ENCODE measurements around the gene CTNNA3. TPM values are rescaled to one million over a fixed set of nuclear protein-coding genes. Genes with fewer than 3 reads are reported as not detected.

CTNNA3 gene
- total RNA-seq, 1 donor from 2014 or later: not detected

DNA sequence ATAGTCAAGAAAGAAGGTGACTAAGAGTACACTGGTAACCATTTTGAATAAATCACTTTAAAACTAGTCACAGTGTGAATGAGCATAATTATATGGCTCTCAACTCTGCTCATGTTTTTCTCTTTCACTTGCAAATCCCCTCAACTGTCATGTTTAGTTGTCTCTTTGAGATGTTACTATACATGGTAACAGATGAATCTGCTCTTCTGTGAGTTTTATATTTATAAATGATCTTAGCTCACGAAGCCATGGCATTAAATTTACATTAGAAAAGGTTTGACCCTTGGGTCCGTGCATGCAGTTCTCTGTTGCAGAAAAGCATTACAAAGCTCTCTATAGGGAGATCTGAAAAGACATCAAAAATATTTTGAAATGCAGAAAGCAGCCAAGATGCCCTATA lies 803.1 kb downstream of the CTNNA3 start:
- intact Hi-C loops (cut with micrococcal nuclease): no loop called here

- intact Hi-C loops (cut with micrococcal nuclease): no loop called here
These were observed 807.8 kb downstream of the CTNNA3 start for GRCh38 chr10:66888237-66888636.

- intact Hi-C loops (cut with micrococcal nuclease): no loop called here
These were observed 809.1 kb downstream of the CTNNA3 start for GRCh38 chr10:66886848-66887247.

GRCh38 chr10:66882271-66882670 lies 813.7 kb downstream of the CTNNA3 start:
- intact Hi-C loops (cut with micrococcal nuclease): no loop called here

- intact Hi-C loops (cut with micrococcal nuclease): no loop called here
These were observed 814.2 kb downstream of the CTNNA3 start for GRCh38 chr10:66881814-66882213.

DNA sequence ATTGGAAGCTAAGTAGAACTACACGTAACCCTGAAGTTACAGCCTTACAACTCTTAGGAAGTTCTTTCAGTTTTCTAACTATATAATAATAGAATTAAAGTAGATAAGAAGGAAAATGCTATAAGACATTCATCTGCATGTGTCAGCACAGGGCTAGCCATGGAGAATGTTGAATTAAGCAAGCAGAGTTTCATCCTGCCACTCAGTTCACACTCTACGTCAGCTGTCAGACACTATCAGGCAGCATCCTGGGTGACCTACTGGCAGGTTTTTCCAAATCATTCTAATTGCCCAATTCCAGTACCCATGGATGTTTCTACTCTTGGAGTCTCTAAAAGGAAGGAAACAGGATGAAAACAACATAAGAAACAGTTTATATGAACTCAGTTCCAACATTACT lies 815.2 kb downstream of the CTNNA3 start:
- intact Hi-C loops (cut with micrococcal nuclease): no loop called here

DNA sequence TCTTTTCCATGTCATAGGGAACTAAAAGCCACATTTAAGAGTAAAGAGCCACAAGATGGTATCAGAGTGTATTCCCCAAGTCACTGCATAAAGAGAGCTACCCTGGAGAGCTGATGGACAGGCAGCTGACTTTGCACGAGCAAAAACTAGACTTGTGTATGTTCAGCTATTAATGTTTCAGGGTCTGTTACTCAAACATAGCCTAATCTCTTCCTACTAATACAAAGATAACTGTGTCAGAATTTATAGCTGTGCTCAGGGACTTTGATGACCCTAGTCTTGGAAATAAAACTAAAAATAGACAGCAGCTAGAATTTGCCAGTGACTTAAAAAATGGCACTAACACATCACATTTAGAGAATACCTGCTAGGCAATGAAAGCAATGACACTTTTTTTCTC lies 815.7 kb downstream of the CTNNA3 start:
- intact Hi-C loops (cut with micrococcal nuclease): no loop called here

- intact Hi-C loops (cut with micrococcal nuclease): no loop called here
These were observed 818.6 kb downstream of the CTNNA3 start for GRCh38 chr10:66877361-66877760.

- intact Hi-C loops (cut with micrococcal nuclease): no loop called here
These were observed 826.4 kb downstream of the CTNNA3 start for GRCh38 chr10:66869635-66870034.

DNA sequence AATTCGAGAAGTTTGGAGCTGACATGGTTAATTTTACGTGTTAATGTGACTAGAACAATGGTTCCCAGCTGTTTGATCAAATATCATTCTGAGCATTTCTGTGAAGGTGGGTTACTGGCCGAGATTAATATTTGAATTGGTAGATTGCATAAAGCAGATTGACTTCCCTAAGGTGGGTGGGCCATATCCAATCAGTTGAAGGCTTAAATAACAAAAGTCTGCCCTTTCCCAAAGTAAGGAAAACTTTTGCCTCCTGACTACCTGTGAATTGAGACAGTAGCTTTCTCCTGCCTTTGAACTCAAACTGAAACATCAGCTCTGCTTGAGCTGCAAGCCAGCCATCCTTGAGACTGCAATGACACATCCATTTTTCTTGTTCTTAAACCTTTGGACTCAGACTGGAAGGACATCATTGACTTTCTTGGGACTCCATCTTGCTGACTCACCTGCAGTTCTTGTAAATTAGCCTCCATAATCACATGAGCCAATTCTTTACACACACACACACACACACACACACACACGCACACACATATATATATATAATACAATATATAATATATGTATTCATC lies 833.2 kb downstream of the CTNNA3 start:
- intact Hi-C loops (cut with micrococcal nuclease): no loop called here

DNA sequence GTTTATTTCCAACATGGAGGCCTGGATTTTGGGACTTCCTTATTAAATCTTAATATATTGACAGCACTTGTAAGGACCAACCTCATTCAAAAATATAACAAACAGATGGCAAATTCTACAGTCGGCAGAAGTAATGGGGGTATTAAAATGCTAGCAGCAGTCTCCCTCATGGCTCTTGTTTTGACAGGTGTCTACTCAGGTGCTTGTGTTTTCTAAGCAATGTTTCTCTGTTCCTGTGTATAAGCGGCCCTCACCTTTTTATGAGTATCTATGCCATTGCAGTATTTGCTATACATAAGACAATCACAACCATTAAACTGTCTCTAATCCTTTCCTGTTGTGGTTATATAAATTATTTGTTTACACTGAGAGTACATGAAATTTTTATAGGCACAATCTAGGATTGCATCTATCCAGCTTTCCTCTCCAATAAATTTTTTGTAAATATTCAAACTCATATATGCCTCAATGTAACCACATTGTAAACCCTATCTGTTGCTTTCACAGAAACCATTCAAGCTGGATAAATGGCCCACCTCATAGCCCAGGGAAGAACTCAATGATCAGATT lies 835.5 kb downstream of the CTNNA3 start:
- intact Hi-C loops (cut with micrococcal nuclease): no loop called here

GRCh38 chr10:66852811-66853210 lies 843.2 kb downstream of the CTNNA3 start:
- intact Hi-C loops (cut with micrococcal nuclease): no loop called here

GRCh38 chr10:66848856-66849255 lies 847.1 kb downstream of the CTNNA3 start:
- intact Hi-C loops (cut with micrococcal nuclease): no loop called here

DNA sequence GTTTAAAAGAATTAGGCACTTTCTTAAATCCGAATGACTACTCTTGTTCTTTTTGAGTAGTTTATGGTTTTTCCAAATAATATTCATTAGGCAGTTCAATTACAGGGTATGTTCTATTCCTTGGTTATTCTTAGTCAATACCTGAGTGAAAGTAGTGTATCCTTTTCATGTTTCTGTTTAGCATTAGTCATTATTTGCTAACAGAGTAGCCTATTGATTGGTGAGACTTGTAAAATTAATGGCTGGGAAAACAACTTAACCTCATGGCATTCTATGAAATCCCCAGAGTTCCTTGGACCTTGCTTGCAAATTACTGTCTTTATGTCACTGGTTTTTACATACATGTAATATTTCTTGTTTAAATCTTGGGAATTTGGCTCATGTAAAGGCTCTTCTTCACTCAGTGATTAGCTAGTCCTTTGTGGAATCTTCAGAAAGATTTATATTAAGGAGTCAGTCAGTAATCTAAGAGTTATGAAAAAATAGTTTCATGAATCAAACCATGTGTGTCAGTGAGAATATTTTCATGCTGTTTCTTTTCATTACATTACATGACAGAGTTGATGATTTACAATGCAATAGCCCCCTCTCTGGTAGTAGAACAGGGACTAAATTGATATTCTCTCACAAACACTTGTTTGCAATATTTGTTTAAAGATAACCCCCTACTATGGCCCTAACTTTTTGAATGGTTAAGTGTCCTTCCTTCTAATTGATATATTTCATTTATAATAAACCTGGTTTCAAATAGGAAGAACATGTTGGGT lies 851.6 kb downstream of the CTNNA3 start:
- intact Hi-C loops (cut with micrococcal nuclease): no loop called here

- intact Hi-C loops (cut with micrococcal nuclease): no loop called here
These were observed 852.6 kb downstream of the CTNNA3 start for GRCh38 chr10:66843396-66843795.

DNA sequence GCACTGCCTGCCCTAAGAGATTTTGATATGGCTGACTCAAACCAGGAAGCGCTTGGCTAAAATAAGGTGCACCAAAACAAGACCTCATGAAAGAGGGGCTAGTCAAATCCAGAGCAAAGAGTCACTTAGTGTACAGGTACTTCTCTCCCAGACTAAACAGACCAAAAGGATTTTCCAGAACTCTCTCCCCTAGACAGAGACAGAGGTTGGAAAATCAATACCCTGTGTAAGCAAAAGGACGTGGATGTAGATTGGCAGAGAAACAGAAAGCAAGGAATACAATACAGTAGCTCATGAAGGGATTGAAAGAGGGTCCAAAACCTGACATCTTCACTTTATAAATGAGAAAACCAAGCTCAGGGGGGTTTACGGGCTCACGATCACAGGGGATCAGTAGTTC lies 853.1 kb downstream of the CTNNA3 start:
- intact Hi-C loops (cut with micrococcal nuclease): no loop called here

DNA sequence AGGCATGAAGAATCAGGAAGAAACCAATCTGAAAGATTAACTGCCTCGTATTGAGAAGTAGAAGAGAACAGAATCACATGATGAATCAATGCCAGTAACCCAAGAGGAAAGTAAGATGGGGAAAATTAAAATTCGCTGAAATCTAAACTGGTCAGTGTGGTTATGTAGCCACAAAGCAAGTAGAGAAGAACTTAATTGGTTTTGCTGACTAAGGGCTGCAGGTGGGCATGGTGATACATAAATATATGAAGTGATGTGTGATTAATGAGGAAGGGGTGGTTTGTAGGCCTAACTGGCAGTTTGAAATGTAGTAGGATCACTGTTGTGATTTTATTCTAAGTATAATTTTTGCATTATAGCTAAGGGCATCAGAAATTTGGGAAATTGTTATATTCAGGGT lies 853.6 kb downstream of the CTNNA3 start:
- intact Hi-C loops (cut with micrococcal nuclease): no loop called here

- intact Hi-C loops (cut with micrococcal nuclease): no loop called here
These were observed 857.3 kb downstream of the CTNNA3 start for GRCh38 chr10:66838656-66839055.

DNA sequence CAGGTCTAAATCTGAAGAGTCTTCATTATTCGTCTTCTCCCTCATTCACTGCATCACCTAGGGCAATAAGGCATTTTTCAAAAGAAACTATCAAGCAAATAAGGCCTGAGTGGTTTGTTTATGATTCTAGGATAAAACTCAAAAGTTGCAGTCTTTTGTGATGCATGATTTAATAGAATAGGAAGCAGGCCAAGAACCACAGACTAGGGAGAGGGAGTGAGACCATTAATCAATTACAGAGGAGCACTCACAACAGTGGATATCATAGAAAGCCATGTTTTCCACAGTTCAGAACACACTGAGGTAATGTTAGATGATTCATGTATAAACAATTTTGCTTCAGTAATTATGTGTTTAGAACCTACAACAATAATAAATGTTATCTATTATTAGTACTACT lies 858.0 kb downstream of the CTNNA3 start:
- intact Hi-C loops (cut with micrococcal nuclease): no loop called here

DNA sequence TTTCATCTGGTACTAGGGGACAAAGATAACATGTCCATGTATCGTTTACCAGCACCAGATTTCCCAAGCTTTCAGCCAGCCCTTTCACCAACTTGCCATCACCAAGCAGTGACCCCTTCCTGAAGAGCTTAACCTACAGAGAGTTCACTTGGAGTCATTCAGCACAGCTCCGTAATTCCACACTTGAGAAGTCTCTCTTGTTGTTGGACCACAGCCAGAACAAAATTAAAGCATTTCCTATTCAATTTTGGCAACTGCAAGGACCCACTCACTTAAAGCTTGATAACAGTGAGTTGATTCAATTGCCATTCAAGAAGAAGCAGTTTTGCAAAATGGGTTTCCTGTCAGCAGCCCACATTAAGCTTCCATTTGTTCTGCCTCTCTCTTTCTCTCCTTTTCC lies 858.7 kb downstream of the CTNNA3 start:
- intact Hi-C loops (cut with micrococcal nuclease): no loop called here

DNA sequence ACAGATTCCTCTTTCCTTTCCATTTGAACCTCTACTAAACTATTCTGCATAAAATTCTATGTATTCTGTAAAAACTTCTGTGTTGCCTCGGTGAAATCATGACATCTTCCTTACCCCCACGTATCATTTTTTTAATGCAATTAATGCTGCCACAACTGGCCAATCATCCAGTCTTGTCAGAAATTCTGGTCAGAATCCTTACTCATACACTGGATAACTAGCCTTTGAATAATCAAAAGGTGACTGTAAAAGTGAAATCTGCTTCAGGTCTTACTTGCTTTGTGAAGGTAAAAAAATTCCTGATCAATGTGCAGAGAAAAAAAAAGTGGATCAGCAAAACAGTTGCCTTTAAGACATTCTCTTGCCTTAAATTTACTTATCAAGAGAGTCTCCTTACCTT lies 859.2 kb downstream of the CTNNA3 start:
- intact Hi-C loops (cut with micrococcal nuclease): no loop called here

DNA sequence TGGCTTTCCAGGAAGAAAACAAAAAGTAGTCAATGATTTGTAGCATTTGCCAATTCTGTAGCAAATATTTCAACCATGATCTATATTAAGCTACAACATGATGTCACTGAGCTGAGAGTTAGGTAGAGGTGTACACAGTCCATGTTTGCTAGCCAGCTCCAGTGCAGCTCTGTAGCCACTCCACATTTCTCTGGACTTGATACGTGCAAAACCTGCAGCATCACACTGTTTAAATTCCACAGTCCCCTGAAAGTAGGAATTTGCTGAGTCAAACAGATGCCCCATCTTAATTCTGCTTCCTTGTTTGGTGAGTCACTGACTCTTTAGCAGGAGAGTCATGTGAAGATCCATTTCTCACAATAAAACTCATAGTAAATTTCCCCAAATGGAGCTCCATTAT lies 859.9 kb downstream of the CTNNA3 start:
- intact Hi-C loops (cut with micrococcal nuclease): no loop called here

- intact Hi-C loops (cut with micrococcal nuclease): no loop called here
These were observed 860.6 kb downstream of the CTNNA3 start for GRCh38 chr10:66835400-66835799.
